ENCODE data around the gene CDKN2AIP. TPM values are rescaled to one million over a fixed set of nuclear protein-coding genes. Genes with fewer than 3 reads are reported as not detected.

CDKN2AIP gene, protein sequence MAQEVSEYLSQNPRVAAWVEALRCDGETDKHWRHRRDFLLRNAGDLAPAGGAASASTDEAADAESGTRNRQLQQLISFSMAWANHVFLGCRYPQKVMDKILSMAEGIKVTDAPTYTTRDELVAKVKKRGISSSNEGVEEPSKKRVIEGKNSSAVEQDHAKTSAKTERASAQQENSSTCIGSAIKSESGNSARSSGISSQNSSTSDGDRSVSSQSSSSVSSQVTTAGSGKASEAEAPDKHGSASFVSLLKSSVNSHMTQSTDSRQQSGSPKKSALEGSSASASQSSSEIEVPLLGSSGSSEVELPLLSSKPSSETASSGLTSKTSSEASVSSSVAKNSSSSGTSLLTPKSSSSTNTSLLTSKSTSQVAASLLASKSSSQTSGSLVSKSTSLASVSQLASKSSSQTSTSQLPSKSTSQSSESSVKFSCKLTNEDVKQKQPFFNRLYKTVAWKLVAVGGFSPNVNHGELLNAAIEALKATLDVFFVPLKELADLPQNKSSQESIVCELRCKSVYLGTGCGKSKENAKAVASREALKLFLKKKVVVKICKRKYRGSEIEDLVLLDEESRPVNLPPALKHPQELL
- total RNA-seq, result 10 to 100 TPM; 23.0 to 23.7 TPM

DNA sequence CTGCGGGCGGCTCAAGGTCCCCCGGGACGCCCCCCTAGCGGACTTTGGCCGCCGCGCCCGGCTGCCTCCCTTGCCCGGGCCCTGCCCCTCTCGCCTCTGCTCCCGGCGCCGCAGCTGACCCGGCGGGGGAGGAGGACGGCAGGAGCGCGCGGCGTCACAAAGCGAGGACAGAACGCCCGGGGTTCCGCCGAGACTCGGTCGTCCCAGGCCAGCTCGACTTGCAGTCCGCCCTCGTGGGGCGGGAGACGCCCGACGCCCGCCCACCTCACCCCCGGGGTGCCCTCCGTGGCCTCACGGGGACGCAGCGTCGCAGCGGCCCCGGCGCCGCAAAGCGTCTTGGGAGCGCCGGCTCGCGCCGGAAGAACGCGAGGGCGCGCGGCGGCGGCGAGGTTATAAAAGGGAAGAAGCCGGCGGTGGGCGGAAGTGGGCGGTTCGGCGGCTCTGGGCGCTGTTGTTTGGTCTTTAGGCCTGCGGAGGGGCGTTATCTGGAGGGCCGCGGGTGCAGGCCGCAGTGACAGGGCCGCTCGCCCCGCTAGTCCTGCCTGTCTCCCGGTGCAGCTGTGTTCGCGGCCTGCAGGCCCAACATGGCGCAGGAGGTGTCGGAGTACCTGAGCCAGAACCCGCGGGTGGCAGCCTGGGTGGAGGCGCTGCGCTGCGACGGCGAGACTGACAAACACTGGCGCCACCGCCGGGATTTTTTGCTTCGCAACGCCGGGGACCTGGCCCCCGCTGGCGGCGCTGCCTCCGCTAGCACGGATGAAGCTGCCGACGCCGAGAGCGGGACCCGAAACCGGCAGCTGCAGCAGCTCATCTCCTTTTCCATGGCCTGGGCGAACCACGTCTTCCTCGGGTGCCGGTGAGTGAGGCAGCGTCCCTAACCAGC, at the start of gene CDKN2AIP:
Gene CDKN2AIP, plus strand, starts transcription at position 423 of the 883 bp plus-strand sequence. Its CDS starts 162 bp downstream, at position 585.
- no peaks in the 10 kb centered on the region for H3K9me3 Mint-ChIP-seq
- peaks cover 33% of the 10 kb centered on the region for H3K36me3 Mint-ChIP-seq
- H3K27ac Mint-ChIP-seq, result peak within 1 kb of the TSS; percentile 98
- H3K4me1 Mint-ChIP-seq (ENCODE audit: low read depth), result peaks cover 41% of the 10 kb centered on the region
- POLR2A ChIA-PET, result interaction anchor here (0.5 to 4.3 kb wide), 8 partner anchors 9 to 528 kb away, joined by 3 to 41 read pairs (median 5); partner anchors contain the start of genes ING2, RWDD4 and TRAPPC11
- DNase-seq, result peak; percentile 95
- intact Hi-C loops (cut with micrococcal nuclease), result loop anchor here (1.0 to 10.0 kb wide), 8 partner anchors 14 to 1028 kb away; partner anchors contain the start of genes DCTD, IRF2, RWDD4 and TRAPPC11
- CTCF ChIA-PET, result interaction anchor here (0.6 to 2.4 kb wide), 3 partner anchors 14 to 157 kb away, joined by 3 to 16 read pairs (median 4); no protein-coding TSS in a partner anchor
- peak within 1 kb of the TSS; percentile 96 for H3K4me3 Mint-ChIP-seq
- H3K27me3 Mint-ChIP-seq, result no peaks in the 10 kb centered on the region

DNA sequence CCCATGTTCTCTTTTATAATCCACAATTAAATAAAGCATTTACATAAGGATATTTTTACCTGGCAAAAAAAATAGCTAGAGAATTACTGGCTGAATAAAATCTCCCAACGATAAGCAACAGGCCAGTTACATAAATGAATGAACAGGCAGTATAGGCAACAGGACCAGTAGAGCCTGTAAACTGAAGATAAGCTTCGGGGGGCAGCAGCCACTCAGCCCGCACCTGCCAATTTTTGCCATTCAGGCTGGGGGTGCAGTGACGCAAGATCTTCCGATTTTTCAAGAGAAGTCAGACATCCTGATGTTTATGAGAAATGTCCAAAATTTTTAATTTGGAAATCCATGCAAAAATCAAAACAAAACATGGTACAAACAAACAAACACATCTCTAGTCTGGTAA, 49.0 kb upstream of the CDKN2AIP start:
- H3K4me3 Mint-ChIP-seq, result no peak overlapping the region
- POLR2A ChIA-PET, result no interaction called here
- no peaks in the 10 kb centered on the region for H3K9me3 Mint-ChIP-seq
- H3K27me3 Mint-ChIP-seq, result peaks cover 8% of the 10 kb centered on the region
- no peak for DNase-seq
- CTCF ChIA-PET, result interaction anchor here (2.0 kb wide), 1 partner anchor 12 kb away, joined by 16 read pairs; no protein-coding TSS in a partner anchor
- intact Hi-C loops (cut with micrococcal nuclease), result no loop called here
- peaks cover 18% of the 10 kb centered on the region for H3K4me1 Mint-ChIP-seq (ENCODE audit: low read depth)
- no peaks in the 10 kb centered on the region for H3K36me3 Mint-ChIP-seq
- H3K27ac Mint-ChIP-seq, result no peak overlapping the region

DNA sequence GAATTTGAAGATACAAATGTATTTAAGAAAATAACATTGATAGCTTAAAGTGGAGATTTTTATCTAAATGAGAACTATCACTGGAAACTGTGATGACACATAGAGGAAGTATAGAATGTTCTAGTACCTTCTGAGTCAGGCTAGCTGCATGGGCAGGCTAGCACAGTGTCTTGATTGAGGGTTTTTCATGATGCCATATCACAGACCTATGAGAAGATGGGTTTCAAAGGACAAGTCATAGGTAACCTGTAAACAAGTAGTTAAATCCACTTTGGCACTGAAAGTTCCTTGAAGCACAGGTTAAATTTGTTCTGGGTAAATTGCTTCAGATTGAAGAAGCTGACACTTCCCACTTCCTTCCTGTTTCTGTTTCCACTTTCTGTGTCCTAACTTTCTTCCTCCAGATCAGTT, 48.2 kb upstream of the CDKN2AIP start:
- no peak overlapping the region for H3K27ac Mint-ChIP-seq
- H3K4me3 Mint-ChIP-seq, result no peak overlapping the region
- ChIA-PET POLR2A (no interaction called here), CTCF (interaction anchor here (1.4 to 2.0 kb wide), 2 partner anchors 11 to 135 kb away, joined by 4 to 16 read pairs; no protein-coding TSS in a partner anchor)
- H3K27me3 Mint-ChIP-seq, result peaks cover 8% of the 10 kb centered on the region
- H3K36me3 Mint-ChIP-seq, result no peaks in the 10 kb centered on the region
- intact Hi-C loops (cut with micrococcal nuclease), result loop anchor here (1.0 kb wide), 1 partner anchor 47 kb away; no protein-coding TSS in a partner anchor
- DNase-seq, result no peak
- H3K4me1 Mint-ChIP-seq (ENCODE audit: low read depth), result peaks cover 18% of the 10 kb centered on the region
- H3K9me3 Mint-ChIP-seq, result no peaks in the 10 kb centered on the region

DNA sequence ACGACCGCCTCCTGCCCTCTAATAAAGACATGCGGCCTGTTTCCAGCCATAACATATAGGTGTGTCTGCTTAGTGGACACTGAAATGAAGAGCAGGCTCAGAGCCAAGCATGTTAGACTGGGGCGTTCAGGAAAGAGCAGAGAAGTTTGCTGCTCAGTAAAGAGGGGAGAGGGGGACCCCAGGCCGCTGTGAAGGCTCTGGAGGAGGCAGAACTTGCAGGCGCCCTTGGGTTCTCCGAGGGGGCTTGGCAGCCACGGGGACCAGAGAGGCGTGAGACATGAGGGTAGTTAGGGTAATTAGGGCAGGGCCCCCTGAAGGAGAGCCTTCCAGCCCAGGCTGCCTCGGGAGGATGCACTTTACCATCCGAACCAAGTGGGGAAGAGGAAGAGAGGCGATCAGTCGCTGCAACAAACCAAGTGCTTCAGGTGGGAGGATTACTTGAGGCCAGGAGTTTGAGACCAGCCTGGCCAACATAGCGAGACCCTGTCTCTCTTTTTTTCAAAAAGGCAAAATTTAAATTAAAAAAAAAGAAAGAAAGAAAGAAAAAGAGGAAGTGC, 46.6 kb upstream of the CDKN2AIP start:
- Mint-ChIP-seq H3K36me3 (no peaks in the 10 kb centered on the region), H3K27ac (no peak overlapping the region), H3K9me3 (no peaks in the 10 kb centered on the region), H3K4me3 (peak overlapping the region; percentile 49), H3K27me3 (peaks cover 6% of the 10 kb centered on the region), H3K4me1 (ENCODE audit: low read depth) (peaks cover 17% of the 10 kb centered on the region)
- POLR2A ChIA-PET, result interaction anchor here (1.0 kb wide), 1 partner anchor 9 kb away, joined by 3 read pairs; no protein-coding TSS in a partner anchor
- intact Hi-C loops (cut with micrococcal nuclease), result no loop called here
- no peak for DNase-seq
- CTCF ChIA-PET, result interaction anchor here (1.4 to 1.7 kb wide), 2 partner anchors 9 to 17 kb away, joined by 3 to 9 read pairs; no protein-coding TSS in a partner anchor

DNA sequence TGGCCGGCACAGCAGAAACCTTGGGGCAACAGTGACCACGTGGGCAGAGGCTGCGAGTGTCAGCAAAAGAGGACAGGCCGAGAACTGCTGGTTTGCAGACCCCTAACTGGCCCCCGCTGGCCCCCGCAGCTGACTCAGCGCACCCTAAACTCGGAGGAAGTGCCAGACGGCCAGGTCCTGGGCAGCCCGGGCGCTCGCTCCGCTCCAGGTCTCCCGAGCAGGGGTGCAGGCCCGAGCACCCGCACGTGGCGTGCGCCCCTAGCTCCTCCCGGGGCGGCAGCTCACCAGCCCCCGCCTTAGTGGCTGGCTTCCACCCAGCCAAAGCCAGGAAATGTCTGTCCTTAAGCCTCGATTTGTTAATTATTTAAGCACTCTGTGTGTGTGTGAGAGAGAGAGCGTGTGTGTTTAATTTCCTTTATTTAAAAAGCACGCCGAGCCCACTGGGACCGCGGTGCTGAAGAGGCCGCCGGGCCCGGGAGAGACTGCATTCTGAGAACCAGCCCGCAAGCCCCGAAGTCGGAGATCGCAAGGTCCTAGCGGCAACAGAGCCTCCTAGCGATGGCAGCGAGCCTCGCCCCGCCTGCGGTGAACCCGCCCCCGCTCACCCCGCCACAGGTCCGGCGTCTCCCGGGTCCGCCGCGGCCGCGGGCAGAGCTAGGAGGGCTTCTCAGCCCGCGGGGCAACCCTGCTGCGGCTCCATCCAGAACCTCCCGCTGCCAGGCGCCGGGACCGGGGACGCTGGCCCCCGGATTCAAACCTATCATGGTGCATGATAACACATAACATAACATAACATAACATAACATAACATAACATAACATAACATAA, 45.9 kb upstream of the CDKN2AIP start:
- peaks cover 20% of the 10 kb centered on the region for H3K4me1 Mint-ChIP-seq (ENCODE audit: low read depth)
- H3K27ac Mint-ChIP-seq, result no peak overlapping the region
- ChIA-PET POLR2A (interaction anchor here (1.0 kb wide), 1 partner anchor 8 kb away, joined by 3 read pairs; no protein-coding TSS in a partner anchor), CTCF (interaction anchor here (1.2 to 1.7 kb wide), 3 partner anchors 9 to 129 kb away, joined by 3 to 9 read pairs (median 3); no protein-coding TSS in a partner anchor)
- H3K4me3 Mint-ChIP-seq, result peak overlapping the region; percentile 78
- no peaks in the 10 kb centered on the region for H3K9me3 Mint-ChIP-seq
- peak; percentile 80 for DNase-seq
- intact Hi-C loops (cut with micrococcal nuclease), result no loop called here
- H3K27me3 Mint-ChIP-seq, result peaks cover 6% of the 10 kb centered on the region
- H3K36me3 Mint-ChIP-seq, result no peaks in the 10 kb centered on the region

DNA sequence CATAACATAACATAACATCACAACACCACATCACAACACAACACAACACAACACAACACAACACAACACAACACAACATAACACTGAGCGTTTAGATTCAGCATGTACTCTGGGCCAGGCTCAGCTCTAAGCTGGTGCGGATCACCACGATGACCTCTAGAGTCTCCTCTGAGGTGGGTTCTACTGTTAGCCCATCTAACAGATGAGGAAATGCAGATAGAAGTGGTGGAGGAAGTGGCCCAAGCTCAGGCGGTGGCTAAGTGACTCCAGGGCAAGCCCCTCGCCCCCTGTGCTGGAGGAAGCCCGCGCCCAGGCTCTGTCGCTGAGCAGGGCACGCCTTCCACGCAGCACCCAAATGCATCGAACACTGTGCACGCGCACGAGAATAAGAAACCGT, 45.3 kb upstream of the CDKN2AIP start:
- Mint-ChIP-seq H3K4me3 (no peak overlapping the region), H3K4me1 (ENCODE audit: low read depth) (peaks cover 20% of the 10 kb centered on the region), H3K36me3 (no peaks in the 10 kb centered on the region), H3K27ac (no peak overlapping the region), H3K9me3 (no peaks in the 10 kb centered on the region), H3K27me3 (peaks cover 6% of the 10 kb centered on the region)
- intact Hi-C loops (cut with micrococcal nuclease), result no loop called here
- CTCF ChIA-PET, result interaction anchor here (0.5 to 1.7 kb wide), 4 partner anchors 8 to 203 kb away, joined by 3 to 9 read pairs (median 4); no protein-coding TSS in a partner anchor
- POLR2A ChIA-PET, result no interaction called here
- DNase-seq, result no peak

DNA sequence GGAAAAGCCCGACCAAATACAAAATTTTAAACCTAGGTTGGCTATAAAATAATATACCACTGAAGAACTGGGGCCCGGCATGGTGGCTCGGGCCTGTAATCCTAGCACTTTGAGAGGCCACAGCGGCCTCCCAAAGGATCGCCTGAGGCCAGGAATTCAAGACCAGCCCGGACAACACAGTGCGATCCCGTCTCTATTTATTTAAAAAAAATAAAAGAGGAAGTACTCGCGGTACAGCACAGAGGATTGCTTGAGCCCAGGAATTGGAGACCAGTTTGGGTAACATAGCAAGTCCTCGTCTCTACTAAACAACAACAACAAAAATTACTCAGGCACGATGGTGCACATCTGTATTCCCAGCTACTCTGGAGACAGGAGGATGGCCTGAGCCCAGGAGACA, 44.8 kb upstream of the CDKN2AIP start:
- POLR2A ChIA-PET, result no interaction called here
- peaks cover 20% of the 10 kb centered on the region for H3K4me1 Mint-ChIP-seq (ENCODE audit: low read depth)

DNA sequence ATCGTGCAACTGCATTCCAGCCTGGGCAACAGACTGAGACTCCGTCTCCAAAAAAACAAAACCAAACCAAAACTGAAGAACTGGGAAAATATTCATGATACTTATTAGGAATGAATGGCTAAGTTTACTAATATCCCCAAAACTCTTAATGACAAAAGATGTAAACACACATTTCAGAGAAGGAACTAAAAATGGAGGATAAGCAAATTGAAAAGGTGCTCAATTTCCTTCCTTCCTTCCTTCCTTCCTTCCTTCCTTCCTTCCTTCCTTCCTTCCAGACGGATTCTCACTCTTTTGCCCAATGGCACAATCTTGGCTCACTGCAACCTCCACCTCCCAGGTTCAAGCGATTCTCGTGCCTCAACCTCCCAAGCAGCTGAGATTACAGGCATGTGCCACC, 44.4 kb upstream of the CDKN2AIP start:
- intact Hi-C loops (cut with micrococcal nuclease), result no loop called here
- POLR2A ChIA-PET, result no interaction called here
- H3K36me3 Mint-ChIP-seq, result no peaks in the 10 kb centered on the region
- no peak overlapping the region for H3K4me3 Mint-ChIP-seq
- CTCF ChIA-PET, result interaction anchor here (1.2 kb wide), 1 partner anchor 130 kb away, joined by 3 read pairs; no protein-coding TSS in a partner anchor
- peaks cover 3% of the 10 kb centered on the region for H3K27me3 Mint-ChIP-seq
- peaks cover 20% of the 10 kb centered on the region for H3K4me1 Mint-ChIP-seq (ENCODE audit: low read depth)
- no peaks in the 10 kb centered on the region for H3K9me3 Mint-ChIP-seq
- no peak for DNase-seq
- no peak overlapping the region for H3K27ac Mint-ChIP-seq

More for the DNA sequence above, 44.8 kb upstream of the CDKN2AIP start:
- Mint-ChIP-seq H3K27ac (no peak overlapping the region), H3K36me3 (no peaks in the 10 kb centered on the region), H3K9me3 (no peaks in the 10 kb centered on the region), H3K27me3 (peaks cover 3% of the 10 kb centered on the region), H3K4me3 (no peak overlapping the region)
- no peak for DNase-seq
- intact Hi-C loops (cut with micrococcal nuclease), result no loop called here
- CTCF ChIA-PET, result interaction anchor here (0.5 to 1.7 kb wide), 3 partner anchors 8 to 203 kb away, joined by 3 to 9 read pairs (median 4); no protein-coding TSS in a partner anchor

DNA sequence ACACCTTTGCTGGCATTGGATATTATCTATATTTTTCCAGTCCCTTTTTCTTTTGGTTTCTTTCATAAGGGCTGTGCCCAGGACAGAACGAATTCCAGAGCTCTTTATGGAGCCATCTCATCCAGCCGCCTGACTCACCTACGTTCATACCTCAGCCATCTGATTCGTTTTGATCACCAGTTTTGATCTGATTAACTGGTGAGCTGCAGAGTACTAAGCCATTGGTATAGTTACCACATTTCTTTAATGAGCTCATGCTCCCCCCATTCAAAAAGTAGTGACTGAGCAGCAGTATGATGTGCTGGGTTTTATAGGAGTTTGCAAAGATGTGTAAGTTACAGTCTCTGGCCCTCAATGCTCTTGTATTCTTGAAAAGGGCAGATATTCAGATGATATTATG, 43.0 kb upstream of the CDKN2AIP start:
- ChIA-PET POLR2A (no interaction called here), CTCF (interaction anchor here (1.3 kb wide), 1 partner anchor 140 kb away, joined by 4 read pairs; no protein-coding TSS in a partner anchor)
- H3K27ac Mint-ChIP-seq, result no peak overlapping the region
- no peak overlapping the region for H3K4me3 Mint-ChIP-seq
- H3K36me3 Mint-ChIP-seq, result no peaks in the 10 kb centered on the region
- peaks cover 17% of the 10 kb centered on the region for H3K4me1 Mint-ChIP-seq (ENCODE audit: low read depth)
- DNase-seq, result no peak
- peaks cover 3% of the 10 kb centered on the region for H3K27me3 Mint-ChIP-seq
- no peaks in the 10 kb centered on the region for H3K9me3 Mint-ChIP-seq
- intact Hi-C loops (cut with micrococcal nuclease), result no loop called here

DNA sequence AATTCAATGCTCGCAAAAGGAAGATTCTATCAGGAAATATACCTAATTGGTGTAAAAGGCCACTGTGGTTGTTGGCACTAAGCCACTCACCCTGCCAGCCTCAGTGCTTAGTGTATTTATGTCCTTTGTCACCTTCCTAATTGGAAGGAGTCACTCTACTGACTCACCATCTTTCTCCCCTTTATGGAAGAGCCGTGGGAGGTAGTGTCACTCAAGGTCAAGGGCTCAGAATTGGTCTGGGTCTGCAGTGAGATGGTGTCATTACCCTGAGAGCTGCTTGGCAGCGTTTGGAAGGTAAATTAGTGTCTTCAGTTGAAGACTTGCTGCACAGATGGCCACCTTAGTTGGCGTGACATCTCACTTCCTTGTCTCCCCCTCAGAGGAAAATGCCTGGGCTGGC, 41.7 kb upstream of the CDKN2AIP start:
- peaks cover 2% of the 10 kb centered on the region for H3K27me3 Mint-ChIP-seq
- H3K27ac Mint-ChIP-seq, result no peak overlapping the region
- ChIA-PET POLR2A (no interaction called here), CTCF (interaction anchor here (1.3 kb wide), 1 partner anchor 141 kb away, joined by 4 read pairs; no protein-coding TSS in a partner anchor)
- intact Hi-C loops (cut with micrococcal nuclease), result no loop called here
- H3K4me1 Mint-ChIP-seq (ENCODE audit: low read depth), result peaks cover 15% of the 10 kb centered on the region
- DNase-seq, result peak; percentile 29
- H3K9me3 Mint-ChIP-seq, result no peaks in the 10 kb centered on the region
- H3K36me3 Mint-ChIP-seq, result no peaks in the 10 kb centered on the region
- no peak overlapping the region for H3K4me3 Mint-ChIP-seq

Measured in activated CD4-positive, alpha-beta memory T cell treated with anti-CD3 and anti-CD28 coated beads for 36 hours (primary cell).